Activated CD4-positive, alpha-beta memory T cell treated with anti-CD3 and anti-CD28 coated beads, Interleukin-2, amount 10 ng/mL, durations not matched to agents 7 days and 5 days (primary cell): Measurements from ENCODE around the gene USP36. TPM values are rescaled to one million over a fixed set of nuclear protein-coding genes. Genes with fewer than 3 reads are reported as not detected.
"Not testable (repeated sequence)": the region's sequence is repeated elsewhere in the genome, so short reads cannot be mapped to it uniquely, and the experiment has no call there.

Source experiments
- CTCF ChIA-PET: fragments of 350-600 bp; sonication (Branson Sonifier 250); formaldehyde crosslinking; loops from one replicate; lab custom pipeline; 2021; ENCODE audit warnings: antibody characterized with exemption, inconsistent platforms; lab: Charles Lee
- POLR2A ChIA-PET: fragments of 350-600 bp; sonication (Branson Sonifier 250); formaldehyde crosslinking; loops from one replicate; lab custom pipeline; 2021; ENCODE audit warnings: antibody characterized with exemption; lab: Charles Lee
- DNase-seq: peaks from one replicate; pipeline ENCODE4 v3.0.0-alpha.2; 2020
- H3K27ac Mint-ChIP-seq: one replicate; pipeline ENCODE4 v1.8.0; 2021; ENCODE audit warnings: mild to moderate bottlenecking, mixed read lengths
- H3K27me3 Mint-ChIP-seq: one replicate; pipeline ENCODE4 v1.8.0; 2021; ENCODE audit warnings: mixed read lengths
- H3K36me3 Mint-ChIP-seq: one replicate; pipeline ENCODE4 v1.8.0; 2021; ENCODE audit warnings: low read depth, mixed read lengths
- H3K4me1 Mint-ChIP-seq: one replicate; pipeline ENCODE4 v1.8.0; 2021; ENCODE audit warnings: mixed read lengths
- H3K4me3 Mint-ChIP-seq: one replicate; pipeline ENCODE4 v1.8.0; 2021; ENCODE audit warnings: mild to moderate bottlenecking, mixed read lengths
- H3K9me3 Mint-ChIP-seq: one replicate; pipeline ENCODE4 v1.8.0; 2021; ENCODE audit warnings: mixed read lengths
- total RNA-seq, 2 experiments: library from RNA; stranded (reverse); gene quantifications; one replicate each; pipeline ENCODE4 v1.2.3, GENCODE V29; 2021

USP36 gene
- total RNA-seq, 2 experiments from 2014 or later, result 95.4 to 96.8 TPM

- DNase-seq, result no peak
- ChIA-PET CTCF (interaction anchor here (1.0 to 3.9 kb wide), 4 partner anchors 10 to 198 kb away, joined by 4 to 20 read pairs (median 4); no protein-coding TSS in a partner anchor), POLR2A (interaction anchor here (1.0 to 31.8 kb wide), 5 partner anchors 5 to 52 kb away, joined by 5 to 861 read pairs (median 10); partner anchors contain the start of gene CYTH1)
- Mint-ChIP-seq H3K4me3 (no peak overlapping the region), H3K4me1 (peaks cover 47% of the 10 kb centered on the region), H3K27ac (no peak overlapping the region), H3K9me3 (no peaks in the 10 kb centered on the region), H3K36me3 (peaks cover 21% of the 10 kb centered on the region), H3K27me3 (no peaks in the 10 kb centered on the region)
Observed at GRCh38 chr17:78766225-78766624, 74.4 kb downstream of the USP36 start.

GRCh38 chr17:78765821-78766220 lies 74.8 kb downstream of the USP36 start:
- Mint-ChIP-seq H3K4me3 (no peak overlapping the region), H3K27ac (peak overlapping the region; percentile 34), H3K4me1 (peaks cover 47% of the 10 kb centered on the region)

GRCh38 chr17:78764871-78765270 lies 75.7 kb downstream of the USP36 start:
- POLR2A ChIA-PET, result interaction anchor here (0.9 to 31.8 kb wide), 3 partner anchors 4 to 50 kb away, joined by 3 to 861 read pairs (median 861); partner anchors contain the start of gene CYTH1
- Mint-ChIP-seq H3K27me3 (no peaks in the 10 kb centered on the region), H3K36me3 (peaks cover 17% of the 10 kb centered on the region), H3K9me3 (no peaks in the 10 kb centered on the region), H3K27ac (no peak overlapping the region), H3K4me3 (no peak overlapping the region), H3K4me1 (peaks cover 49% of the 10 kb centered on the region)
- CTCF ChIA-PET, result interaction anchor here (1.1 to 3.9 kb wide), 2 partner anchors 17 to 40 kb away, joined by 3 to 20 read pairs; no protein-coding TSS in a partner anchor
- no peak for DNase-seq

More at GRCh38 chr17:78765821-78766220, 74.8 kb downstream of the USP36 start:
- Mint-ChIP-seq H3K27me3 (no peaks in the 10 kb centered on the region), H3K9me3 (no peaks in the 10 kb centered on the region), H3K36me3 (peaks cover 21% of the 10 kb centered on the region)
- ChIA-PET CTCF (interaction anchor here (1.0 to 3.9 kb wide), 3 partner anchors 18 to 198 kb away, joined by 4 to 20 read pairs (median 5); no protein-coding TSS in a partner anchor), POLR2A (interaction anchor here (0.9 to 31.8 kb wide), 5 partner anchors 5 to 51 kb away, joined by 3 to 861 read pairs (median 5); partner anchors contain the start of gene CYTH1)
- no peak for DNase-seq

- Mint-ChIP-seq H3K4me3 (no peak overlapping the region), H3K27ac (no peak overlapping the region), H3K4me1 (peaks cover 62% of the 10 kb centered on the region), H3K9me3 (no peaks in the 10 kb centered on the region), H3K27me3 (no peaks in the 10 kb centered on the region), H3K36me3 (peaks cover 21% of the 10 kb centered on the region)
- CTCF ChIA-PET, result no interaction called here
- DNase-seq, result no peak
- POLR2A ChIA-PET, result interaction anchor here (1.2 to 31.8 kb wide), 3 partner anchors 3 to 28 kb away, joined by 3 to 861 read pairs (median 861); partner anchors contain the start of gene CYTH1
Observed at GRCh38 chr17:78763561-78763960, 77.1 kb downstream of the USP36 start.

GRCh38 chr17:78761789-78762406 lies 78.7 kb downstream of the USP36 start:
- peaks cover 78% of the 10 kb centered on the region for H3K4me1 Mint-ChIP-seq

GRCh38 chr17:78759969-78760352 lies 80.7 kb downstream of the USP36 start:
- peak overlapping the region; percentile 6 for H3K4me3 Mint-ChIP-seq
- peaks cover 37% of the 10 kb centered on the region for H3K36me3 Mint-ChIP-seq
- peak overlapping the region; percentile 78 for H3K27ac Mint-ChIP-seq
- H3K27me3 Mint-ChIP-seq, result no peaks in the 10 kb centered on the region
- no peaks in the 10 kb centered on the region for H3K9me3 Mint-ChIP-seq
- CTCF ChIA-PET, result interaction anchor here (1.0 to 1.9 kb wide), 6 partner anchors 8 to 23 kb away, joined by 4 to 16 read pairs (median 6); no protein-coding TSS in a partner anchor
- POLR2A ChIA-PET, result interaction anchor here (1.9 to 31.8 kb wide), 3 partner anchors 12 to 18 kb away, joined by 8 to 861 read pairs (median 73); partner anchors contain the start of gene CYTH1
- peaks cover 86% of the 10 kb centered on the region for H3K4me1 Mint-ChIP-seq
- DNase-seq, result no peak

More at GRCh38 chr17:78761789-78762406, 78.7 kb downstream of the USP36 start:
- Mint-ChIP-seq H3K27ac (peak overlapping the region; percentile 79), H3K9me3 (no peaks in the 10 kb centered on the region), H3K27me3 (no peaks in the 10 kb centered on the region), H3K4me3 (peak overlapping the region; percentile 2), H3K36me3 (peaks cover 26% of the 10 kb centered on the region)
- ChIA-PET CTCF (no interaction called here), POLR2A (interaction anchor here (1.4 to 31.8 kb wide), 3 partner anchors 14 to 36 kb away, joined by 3 to 861 read pairs (median 73); partner anchors contain the start of gene CYTH1)
- DNase-seq, result no peak

- CTCF ChIA-PET, result interaction anchor here (0.7 to 1.9 kb wide), 7 partner anchors 8 to 22 kb away, joined by 3 to 16 read pairs (median 5); no protein-coding TSS in a partner anchor
Observed at GRCh38 chr17:78759203-78759968, 81.2 kb downstream of the USP36 start.

GRCh38 chr17:78753316-78754250 lies 87.0 kb downstream of the USP36 start:
- POLR2A ChIA-PET, result interaction anchor here (2.0 to 31.8 kb wide), 2 partner anchors 12 to 24 kb away, joined by 5 to 861 read pairs; partner anchors contain the start of gene CYTH1

More at GRCh38 chr17:78759203-78759968, 81.2 kb downstream of the USP36 start:
- no peaks in the 10 kb centered on the region for H3K9me3 Mint-ChIP-seq
- peak overlapping the region; percentile 78 for H3K27ac Mint-ChIP-seq
- DNase-seq, result peak; percentile 79
- POLR2A ChIA-PET, result interaction anchor here (0.5 to 31.8 kb wide), 10 partner anchors 11 to 60 kb away, joined by 3 to 861 read pairs (median 4); partner anchors contain the start of gene CYTH1
- peaks cover 32% of the 10 kb centered on the region for H3K36me3 Mint-ChIP-seq
- H3K4me3 Mint-ChIP-seq, result peak overlapping the region; percentile 49
- no peaks in the 10 kb centered on the region for H3K27me3 Mint-ChIP-seq
- H3K4me1 Mint-ChIP-seq, result peaks cover 83% of the 10 kb centered on the region

GRCh38 chr17:78751447-78752161 lies 89.0 kb downstream of the USP36 start:
- H3K4me3 Mint-ChIP-seq, result peak overlapping the region; percentile 37
- DNase-seq, result no peak
- ChIA-PET POLR2A (interaction anchor here (0.8 to 31.8 kb wide), 4 partner anchors 10 to 67 kb away, joined by 3 to 861 read pairs (median 44); partner anchors contain the start of gene CYTH1), CTCF (interaction anchor here (0.8 to 2.1 kb wide), 3 partner anchors 8 to 24 kb away, joined by 3 to 5 read pairs (median 4); no protein-coding TSS in a partner anchor)
- H3K36me3 Mint-ChIP-seq, result peaks cover 49% of the 10 kb centered on the region
- H3K9me3 Mint-ChIP-seq, result no peaks in the 10 kb centered on the region
- H3K27me3 Mint-ChIP-seq, result no peaks in the 10 kb centered on the region
- H3K4me1 Mint-ChIP-seq, result peaks cover 86% of the 10 kb centered on the region
- H3K27ac Mint-ChIP-seq, result peak overlapping the region; percentile 91

More at GRCh38 chr17:78753316-78754250, 87.0 kb downstream of the USP36 start:
- Mint-ChIP-seq H3K9me3 (no peaks in the 10 kb centered on the region), H3K4me1 (peaks cover 87% of the 10 kb centered on the region), H3K4me3 (no peak overlapping the region), H3K36me3 (peaks cover 47% of the 10 kb centered on the region), H3K27ac (peak overlapping the region; percentile 91), H3K27me3 (no peaks in the 10 kb centered on the region)
- DNase-seq, result no peak
- CTCF ChIA-PET, result interaction anchor here (0.9 kb wide), 1 partner anchor 17 kb away, joined by 3 read pairs; no protein-coding TSS in a partner anchor

GRCh38 chr17:78751000-78751399 lies 89.6 kb downstream of the USP36 start:
- Mint-ChIP-seq H3K4me1 (peaks cover 87% of the 10 kb centered on the region), H3K27ac (peak overlapping the region; percentile 91), H3K4me3 (peak overlapping the region; percentile 11), H3K36me3 (peaks cover 44% of the 10 kb centered on the region)
- not testable (repeated sequence) for DNase-seq, H3K27me3 Mint-ChIP-seq, H3K9me3 Mint-ChIP-seq
- ChIA-PET CTCF (interaction anchor here (0.8 to 5.8 kb wide), 5 partner anchors 8 to 25 kb away, joined by 3 to 40 read pairs (median 4); no protein-coding TSS in a partner anchor), POLR2A (interaction anchor here (0.8 to 31.8 kb wide), 4 partner anchors 9 to 68 kb away, joined by 3 to 861 read pairs (median 44); partner anchors contain the start of gene CYTH1)
